SHP77 (cell line): ENCODE measurements around the gene SORCS1.

Source experiments
- DNase-seq, 2 experiments: peaks; one replicate each; lab custom pipeline; 2025; lab: John Stamatoyannopoulos, UW

The SORCS1 gene

DNA sequence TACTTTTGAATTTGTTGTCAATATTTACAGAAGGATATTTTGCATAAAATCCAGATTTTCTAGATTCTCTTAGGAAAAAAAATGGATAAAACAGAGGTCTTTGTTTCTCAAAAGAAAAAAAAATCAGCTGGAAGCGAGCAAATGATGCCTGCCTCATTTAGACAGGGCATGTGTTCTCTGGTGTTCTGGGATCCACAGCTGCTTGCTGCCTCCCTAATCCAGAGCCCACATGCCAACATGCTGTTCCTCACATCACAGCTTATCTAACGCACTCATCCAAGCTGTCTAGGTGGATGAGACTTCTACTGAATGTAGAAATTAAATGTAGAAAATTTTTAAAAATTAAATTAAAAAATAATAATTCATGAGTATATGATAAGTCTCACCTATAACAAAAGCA is 630.1 kb downstream of the SORCS1 start:
- DNase-seq: no peak

DNA sequence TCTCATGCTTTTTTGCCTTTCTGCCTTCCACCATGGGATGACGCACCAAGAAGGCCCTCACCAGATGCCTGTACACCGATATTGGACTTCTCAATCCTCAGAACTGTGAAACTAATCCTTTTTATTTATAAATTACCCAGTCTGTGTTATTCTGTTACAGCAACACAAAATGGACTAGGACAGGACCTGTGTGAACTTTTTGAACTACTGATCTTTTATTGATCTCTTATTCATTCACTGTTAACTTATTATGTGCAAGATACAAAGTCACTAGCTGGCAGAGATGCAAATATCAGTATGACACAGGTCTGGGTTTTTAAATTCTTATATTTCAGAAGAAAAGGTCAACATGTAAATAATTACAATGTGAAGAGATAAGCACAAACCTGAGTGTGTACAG is 635.8 kb downstream of the SORCS1 start:
- DNase-seq: no peak

GRCh38 chr10:106525835-106526234 is 638.7 kb downstream of the SORCS1 start:
- no peak for DNase-seq
